HG03378 (cell line): Measurements from ENCODE around the gene PARD3.

ENCODE experiments used
- ATAC-seq: cut with Tn5 transposase; IDR thresholded peaks from one replicate; pipeline ENCODE4 v1.9.1; 2021; ENCODE audit warnings: mild to moderate bottlenecking, moderate library complexity; ENCODE audit not compliant: unreplicated experiment

PARD3 gene

GRCh38 chr10:34825414-34825813 lies 10.3 kb upstream of the PARD3 start:
- ATAC-seq, result no peak

- ATAC-seq, result no peak
Measured at GRCh38 chr10:34824870-34825269, 9.8 kb upstream of the PARD3 start.

GRCh38 chr10:34821587-34822585 lies 6.8 kb upstream of the PARD3 start:
- ATAC-seq, result no peak

DNA sequence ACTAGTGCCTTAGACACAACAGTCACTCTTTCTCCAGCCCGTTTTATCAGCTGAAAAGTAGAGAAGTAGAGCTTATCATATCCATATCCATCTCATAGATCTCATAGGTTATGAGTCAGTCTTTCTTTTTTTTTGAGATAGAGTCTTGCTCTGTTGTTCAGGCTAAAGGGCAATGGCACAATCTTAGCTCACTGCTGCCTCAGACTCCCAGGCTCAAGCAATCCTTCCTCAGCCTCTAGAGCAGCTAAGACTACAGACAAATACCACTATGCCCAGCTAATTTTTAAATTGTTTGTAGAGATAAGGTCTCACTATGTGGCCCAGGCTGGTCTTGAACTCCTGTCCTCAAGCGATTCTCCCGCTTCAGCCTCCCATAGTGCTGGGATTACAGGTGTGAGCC lies 2.5 kb upstream of the PARD3 start:
- ATAC-seq, result no peak

- ATAC-seq, result no peak
Measured at GRCh38 chr10:34817054-34817453, 2.0 kb upstream of the PARD3 start.

- no peak for ATAC-seq
Measured at GRCh38 chr10:34816501-34817002, 1.5 kb upstream of the PARD3 start.

DNA sequence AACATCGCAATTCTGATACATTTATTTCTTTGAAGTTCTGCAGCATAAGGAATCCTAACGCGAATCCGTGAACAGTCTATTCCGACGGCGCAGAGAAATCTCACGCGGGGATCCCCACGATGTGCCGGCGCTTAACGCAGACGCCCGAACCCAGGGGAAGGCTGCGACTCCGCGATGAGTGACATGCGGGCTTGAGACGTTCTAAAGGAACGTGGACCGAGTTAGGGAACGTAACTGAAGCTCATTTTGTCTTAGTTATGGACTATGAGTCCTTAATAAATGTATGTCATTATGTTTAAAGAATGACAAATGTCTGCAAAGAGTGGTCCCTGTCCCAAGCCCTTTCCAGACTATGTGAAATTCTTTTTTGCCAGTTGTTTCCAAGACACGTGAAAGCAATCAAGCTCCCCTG lies 995 bp upstream of the PARD3 start:
- no peak for ATAC-seq

- ATAC-seq, result no peak
Measured at GRCh38 chr10:34814913-34815184, 247 bp downstream of the PARD3 start.

DNA sequence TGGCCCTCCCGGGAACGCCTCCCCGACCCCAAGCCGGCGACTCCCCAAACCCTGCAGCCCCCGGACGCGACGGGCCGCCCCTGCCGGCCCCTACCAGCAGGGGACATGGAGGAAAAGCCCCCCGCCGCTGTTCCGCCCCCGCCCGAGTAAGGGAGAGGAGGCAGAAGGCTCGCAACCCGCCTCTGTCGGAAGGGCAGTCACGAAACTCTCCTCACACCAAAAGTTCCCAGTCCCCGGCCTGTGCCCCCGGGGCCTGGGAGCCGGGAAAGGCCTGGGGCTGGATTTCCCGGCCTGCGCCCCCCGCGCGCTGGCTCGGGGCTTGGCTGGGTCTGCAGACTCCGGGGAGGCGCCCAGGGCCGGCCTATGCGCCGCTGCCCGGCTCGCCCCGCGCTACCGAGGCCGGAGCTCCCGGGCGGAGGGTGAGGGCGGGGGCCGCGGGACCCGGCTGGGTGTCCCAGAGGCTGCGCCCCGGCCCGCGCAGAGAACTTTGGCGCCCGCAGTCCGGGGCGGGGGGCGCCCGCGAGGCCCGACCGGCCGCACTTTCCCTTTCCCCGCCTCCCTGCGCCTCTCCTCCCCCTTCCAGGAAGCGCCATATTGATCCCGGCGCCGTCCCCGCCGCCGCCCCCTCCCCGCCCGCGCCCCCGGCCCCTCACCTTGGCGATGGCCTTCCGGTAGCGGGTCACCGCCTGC lies 728 bp downstream of the PARD3 start:
- no peak for ATAC-seq

DNA sequence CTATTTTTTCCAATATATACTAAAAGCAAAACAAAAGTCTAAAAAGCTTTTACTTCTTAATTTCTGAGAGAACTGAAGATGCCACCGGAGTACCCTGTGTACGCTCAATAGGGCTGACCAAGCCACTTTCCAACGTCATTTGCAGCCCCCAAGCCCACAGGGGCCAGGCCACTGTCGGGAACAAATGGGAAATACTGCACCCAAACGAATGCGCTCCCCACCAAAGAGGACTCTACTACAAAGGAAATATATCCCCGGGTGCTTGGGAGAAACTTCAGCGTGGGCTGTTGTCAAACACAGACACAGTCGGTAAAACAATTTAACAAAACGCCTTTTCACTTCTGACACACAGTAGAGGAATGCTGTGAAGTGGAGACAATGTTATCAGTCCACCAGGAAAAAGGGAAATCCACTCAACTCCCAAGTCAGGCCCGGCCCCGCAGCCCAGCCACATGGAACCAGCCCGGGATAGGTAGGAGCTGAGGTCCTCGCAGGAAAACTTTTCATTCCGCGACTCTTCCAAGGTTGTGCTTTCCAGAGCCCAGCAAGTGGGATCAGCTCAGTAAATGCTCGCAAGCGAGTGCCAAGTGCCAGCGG lies 1.4 kb downstream of the PARD3 start:
- no peak for ATAC-seq

DNA sequence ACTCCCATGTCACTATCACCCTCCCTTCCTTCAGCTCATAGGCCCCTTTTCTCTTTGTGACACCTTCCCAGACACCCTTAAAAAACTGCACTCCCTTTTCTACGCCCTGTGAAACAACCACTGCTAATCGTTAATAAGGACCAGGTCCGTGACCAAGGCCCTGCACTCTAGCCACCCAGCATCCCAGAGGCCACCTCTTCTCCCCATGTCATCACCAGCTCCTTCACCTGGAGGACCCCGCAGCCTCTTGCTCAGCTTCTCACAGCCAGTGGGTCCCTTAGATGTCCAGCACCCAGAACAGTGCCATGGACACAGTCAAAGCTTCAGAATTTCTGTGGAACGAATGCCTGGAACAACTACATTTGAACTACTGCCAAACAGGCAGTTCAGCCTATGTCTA lies 2.3 kb downstream of the PARD3 start:
- no peak for ATAC-seq

GRCh38 chr10:34811968-34812514 lies 3.1 kb downstream of the PARD3 start:
- ATAC-seq, result no peak

DNA sequence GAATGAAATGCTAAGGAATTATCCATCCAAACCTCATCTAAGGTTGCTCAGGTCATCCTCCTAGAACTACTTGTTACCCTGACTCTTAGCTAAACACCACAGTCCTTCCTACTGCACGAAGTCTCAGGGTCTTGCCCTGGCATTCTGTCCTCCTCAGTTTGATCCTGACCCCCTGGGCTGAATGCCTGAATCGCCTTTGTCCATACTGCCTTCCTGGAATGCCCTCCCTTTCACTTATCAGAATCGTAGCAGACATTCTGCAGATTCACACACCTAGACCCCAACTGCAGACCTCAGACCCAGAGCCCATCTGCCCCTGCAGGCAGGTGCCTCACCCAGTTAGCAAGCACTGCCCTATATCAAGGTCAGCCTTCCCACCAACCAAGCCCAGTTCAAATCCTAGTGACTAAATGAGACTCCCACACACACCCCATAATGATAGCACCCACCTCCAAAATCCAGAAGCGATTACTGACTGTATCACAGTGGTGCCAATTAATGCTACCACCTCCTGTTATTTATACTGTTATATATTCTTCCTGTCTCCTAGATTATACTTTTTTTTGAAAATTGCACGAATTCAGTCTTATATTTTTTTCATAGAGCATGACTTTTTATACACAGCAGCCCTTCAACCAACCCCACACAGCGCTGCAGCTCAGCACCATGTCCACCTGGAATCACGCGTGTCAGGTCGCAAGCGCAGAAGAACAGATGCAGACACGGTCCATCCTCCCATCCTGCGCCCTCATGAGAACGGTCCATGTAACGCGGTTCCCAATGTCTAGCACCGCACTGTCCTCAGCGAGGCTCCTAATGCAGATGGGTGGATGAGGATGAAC lies 3.7 kb downstream of the PARD3 start:
- ATAC-seq, result no peak

GRCh38 chr10:34809796-34810195 lies 5.3 kb downstream of the PARD3 start:
- ATAC-seq, result no peak

DNA sequence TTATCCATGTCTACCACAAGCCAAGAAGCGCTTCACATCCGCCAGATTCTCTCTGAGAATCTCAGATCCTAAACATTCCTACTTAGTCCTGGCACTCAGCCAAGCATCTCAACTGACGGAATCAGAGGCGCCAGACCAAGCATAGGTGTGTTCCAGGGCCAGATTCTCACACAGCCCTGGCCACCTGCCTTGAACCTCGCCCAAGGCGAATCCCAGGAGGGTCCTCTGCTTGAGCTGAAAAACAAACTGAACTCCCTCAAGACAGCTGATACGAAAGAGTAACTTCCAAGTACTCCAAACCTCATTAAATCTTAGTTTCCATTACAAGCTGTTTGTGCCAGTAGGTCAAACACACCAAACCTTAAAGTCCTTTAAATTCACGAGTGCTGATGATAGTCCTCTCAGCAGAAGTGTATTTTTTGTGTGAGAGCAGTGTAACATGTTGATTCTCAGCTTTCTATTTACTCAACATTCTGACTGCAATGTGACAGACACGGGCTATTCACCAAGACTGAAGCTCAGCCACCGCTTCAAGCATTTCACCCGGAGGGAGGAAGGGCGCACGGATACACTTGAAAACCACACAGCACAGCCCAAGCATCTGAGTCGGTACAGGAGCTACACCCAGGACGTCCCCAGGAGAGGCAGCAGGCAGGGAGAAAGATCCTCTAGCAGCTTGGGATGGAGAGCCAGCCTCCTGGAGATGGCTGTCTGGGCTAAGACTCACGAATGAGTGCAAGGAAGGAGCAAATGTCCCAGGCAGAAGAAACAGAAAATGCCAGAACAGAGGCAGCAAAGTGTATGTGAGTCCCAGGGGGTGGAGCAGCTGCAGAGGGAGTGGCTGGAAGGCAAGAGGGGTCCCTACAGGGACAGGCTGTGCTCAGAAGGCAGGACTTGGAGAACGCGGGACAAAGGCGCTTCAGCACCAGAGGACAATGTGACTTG lies 6.0 kb downstream of the PARD3 start:
- no peak for ATAC-seq

GRCh38 chr10:34808336-34808735 lies 6.8 kb downstream of the PARD3 start:
- no peak for ATAC-seq

GRCh38 chr10:34804306-34804705 lies 10.8 kb downstream of the PARD3 start:
- no peak for ATAC-seq

DNA sequence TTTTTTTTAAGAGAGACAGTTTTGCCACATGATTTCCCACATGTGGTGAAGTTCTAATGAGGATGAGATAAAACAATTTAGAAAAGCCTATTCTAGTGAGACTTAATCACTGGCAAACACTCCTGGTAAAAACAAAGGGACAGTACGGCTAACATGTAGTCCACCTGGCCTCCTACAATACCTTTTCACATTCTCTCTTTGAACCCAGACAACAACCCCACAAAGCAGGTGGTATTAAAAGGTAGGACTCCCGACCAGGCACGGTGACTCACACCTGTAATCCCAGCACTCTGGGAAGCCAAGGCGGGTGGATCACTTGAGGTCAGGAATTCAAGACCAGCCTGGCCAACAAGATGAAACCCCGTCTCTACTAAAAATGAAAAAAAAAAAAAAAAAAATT lies 12.4 kb downstream of the PARD3 start:
- no peak for ATAC-seq

DNA sequence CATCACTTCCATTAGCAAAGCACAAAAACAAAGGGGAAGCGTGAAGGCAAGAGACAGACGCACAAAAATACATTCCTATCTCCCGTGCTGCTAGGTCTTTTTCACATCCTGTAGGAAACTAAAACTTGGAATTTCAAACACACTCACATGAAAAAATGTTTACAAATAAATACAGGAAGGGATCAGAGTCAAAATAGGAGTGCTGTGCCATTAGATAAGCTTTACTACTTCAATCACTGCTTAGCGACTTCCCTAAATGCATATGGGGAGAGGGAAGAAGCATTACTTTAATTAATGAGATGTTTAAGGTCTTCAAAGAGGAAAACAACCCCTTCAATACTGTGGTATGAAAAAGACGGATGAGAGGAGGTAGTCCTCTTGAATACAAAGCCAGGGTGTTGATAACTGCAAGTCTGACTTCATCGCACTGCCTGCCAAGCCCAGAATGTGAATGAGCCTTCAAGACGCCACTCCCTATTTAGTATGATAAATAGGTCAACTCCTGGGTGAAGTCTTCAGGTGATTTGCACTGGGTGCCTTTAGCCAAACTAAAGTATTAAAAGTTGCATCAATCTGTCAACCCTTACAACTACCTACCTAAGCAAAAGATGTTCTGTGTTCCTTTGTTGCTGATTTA lies 13.9 kb downstream of the PARD3 start:
- no peak for ATAC-seq
